HepG2 (cell line): ENCODE measurements around the gene JPT2. TPM values are rescaled to one million over a fixed set of nuclear protein-coding genes. Genes with fewer than 3 reads are reported as not detected.

ENCODE experiments used
- CCDC6 ChIP-seq: sonication (generic); formaldehyde crosslinking; IDR thresholded peaks from 2 replicates; pipeline ENCODE4 v1.8.1; 2022; ENCODE audit warnings: mild to moderate bottlenecking, missing genetic modification reagents, moderate library complexity
- FIP1L1 ChIP-seq: fragments of 200-400 bp; formaldehyde crosslinking; IDR thresholded peaks from 2 replicates; pipeline ENCODE4 v1.6.1; 2018; ENCODE audit warnings: low read depth, mild to moderate bottlenecking, low read length, moderate library complexity, borderline replicate concordance; ENCODE audit not compliant: insufficient read depth
- FOXJ3 ChIP-seq: sonication (generic); formaldehyde crosslinking; IDR thresholded peaks from 2 replicates; pipeline ENCODE4 v1.4.0; 2020; ENCODE audit warnings: missing genetic modification reagents, mild to moderate bottlenecking, borderline replicate concordance
- FUBP1 ChIP-seq: sonication (generic); formaldehyde crosslinking; IDR thresholded peaks from 2 replicates; pipeline ENCODE4 v1.5.1; 2020; ENCODE audit warnings: missing genetic modification reagents, mild to moderate bottlenecking, borderline replicate concordance
- KLF11 ChIP-seq: IDR thresholded peaks from 2 replicates; pipeline ENCODE4 v1.6.1; 2016; ENCODE audit warnings: missing compliant biosample characterization
- PHB2 ChIP-seq: fragments of 450-650 bp; IDR thresholded peaks from 2 replicates; pipeline ENCODE4 v1.6.1; 2018; ENCODE audit not compliant: partially characterized antibody
- POGK ChIP-seq: sonication (generic); formaldehyde crosslinking; conservative IDR thresholded peaks from 2 replicates; pipeline ENCODE4 v1.8.0; 2022; ENCODE audit warnings: mild to moderate bottlenecking, moderate library complexity, missing genetic modification reagents
- SOX6 ChIP-seq, 2 experiments: fragments of 450-650 bp in 1 of 2; sonication (generic) in 1 of 2; formaldehyde crosslinking in 1 of 2; IDR thresholded peaks; 2 replicates each; pipeline versions ENCODE4 v1.4.0 to v1.6.1; 2017 to 2020; ENCODE audit warnings: antibody characterized with exemption in 1 of 2, mild to moderate bottlenecking in 1 of 2, missing genetic modification reagents in 1 of 2
- ZFP37 ChIP-seq: sonication (generic); formaldehyde crosslinking; IDR thresholded peaks from 2 replicates; pipeline ENCODE4 v1.4.0; 2020; ENCODE audit warnings: missing genetic modification reagents, borderline replicate concordance
- ZMAT3 ChIP-seq: sonication (generic); formaldehyde crosslinking; conservative IDR thresholded peaks from 2 replicates; pipeline ENCODE4 v1.7.0; 2021; ENCODE audit warnings: missing genetic modification reagents
- ZNF275 ChIP-seq: sonication (generic); formaldehyde crosslinking; IDR thresholded peaks from 2 replicates; pipeline ENCODE4 v1.8.0; 2022; ENCODE audit warnings: missing genetic modification reagents, mild to moderate bottlenecking, inconsistent platforms, borderline replicate concordance
- ZNF597 ChIP-seq: sonication (generic); formaldehyde crosslinking; IDR thresholded peaks from 2 replicates; pipeline ENCODE4 v1.5.0; 2020; ENCODE audit warnings: missing genetic modification reagents
- ZNF644 ChIP-seq: IDR thresholded peaks from 2 replicates; pipeline ENCODE4 v1.6.1; 2016; ENCODE audit warnings: low read depth
- ZNF660 ChIP-seq: sonication (generic); formaldehyde crosslinking; IDR thresholded peaks from 2 replicates; pipeline ENCODE4 v1.5.1; 2020; ENCODE audit warnings: mild to moderate bottlenecking, low read depth, missing genetic modification reagents, borderline replicate concordance
- ZNF891 ChIP-seq: sonication (generic); formaldehyde crosslinking; IDR thresholded peaks from 2 replicates; pipeline ENCODE4 v1.5.0; 2020; ENCODE audit warnings: mild to moderate bottlenecking, missing genetic modification reagents
- ZSCAN5A ChIP-seq: sonication (generic); formaldehyde crosslinking; IDR thresholded peaks from 2 replicates; pipeline ENCODE4 v1.8.0; 2022; ENCODE audit warnings: mild to moderate bottlenecking, missing genetic modification reagents, borderline replicate concordance
- ZXDC ChIP-seq: sonication (generic); formaldehyde crosslinking; IDR thresholded peaks from 2 replicates; pipeline ENCODE4 v1.5.0; 2020; ENCODE audit warnings: mild to moderate bottlenecking, missing genetic modification reagents
- polyA plus RNA-seq, 8 experiments: library from polyadenylated mRNA; depleted of rRNA in 3 of 8; stranded (reverse) in 7 of 8; unstranded in 1 of 8; fragments of >200 nt; fragmentation: Illumina TruSeq in 4 of 8; extraction: Trizol in 4 of 8; gene quantifications; 2 replicates each; pipeline versions ENCODE4 v1.2.1 to v1.2.3, GENCODE V29; 2011 to 2016; ENCODE audit warnings: low read depth in 4 of 8, missing spikeins in 1 of 8, mixed read lengths in 1 of 8; ENCODE audit not compliant: insufficient read depth in 1 of 8
- total RNA-seq, 5 experiments: library from RNA; depleted of rRNA; stranded (reverse); fragments of >200 nt; fragmentation: Illumina TruSeq; extraction: Trizol; gene quantifications; 2 replicates each; pipeline ENCODE4 v1.2.3, GENCODE V29; 2016; ENCODE audit warnings: low read depth in 1 of 5

The JPT2 gene
- total and polyA plus RNA-seq, 2 of the 13 experiments (the other 11 are each of a cell fraction or from before 2014, with no cell fraction given), result 53.5 to 89.4 TPM

GRCh38 chr16:1705688-1706385 is 27.8 kb downstream of the JPT2 start, which contains the start of gene MAPK8IP3 (continued):
- TF ChIP-seq ZNF597 (CRISPR knock-in tag) (peak; percentile 40; the same call in 1 of the 2 replicates), ZNF644 (CRISPR knock-in tag) (no peak), CCDC6 (CRISPR knock-in tag) (peak; percentile 98), FIP1L1 (no peak), KLF11 (CRISPR knock-in tag) (no peak), FUBP1 (CRISPR knock-in tag) (no peak), ZNF275 (CRISPR knock-in tag) (peak; percentile 45; the same call in 1 of the 2 replicates), ZSCAN5A (CRISPR knock-in tag) (no peak), ZFP37 (0 out of 2 replicates have a peak, but pooled peaks have one; percentile 29), ZNF891 (CRISPR knock-in tag) (peak; percentile 42; the same call in 1 of the 2 replicates), ZMAT3 (no peak), ZNF660 (CRISPR knock-in tag) (no peak), FOXJ3 (CRISPR knock-in tag) (0 out of 2 replicates have a peak, but pooled peaks have one; percentile 43), SOX6 (IDR thresholded peaks at IDR 0.05) (no peak), SOX6 (CRISPR knock-in tag; IDR thresholded peaks at IDR 0.05) (peak; percentile 37; the same call in 1 of the 2 replicates), ZXDC (no peak), PHB2 (no peak), POGK (CRISPR knock-in tag) (0 out of 2 replicates have a peak, but pooled peaks have one; percentile 25)
